Trophoblast cell (in vitro differentiated cells and primary cell): Measurements from ENCODE around the gene CADM2.

Experiments
- DNase-seq, 2 donors: peaks; one replicate each; pipeline ENCODE4 v3.0.0-alpha.2; 2016
- H2AFZ ChIP-seq: 2 replicates; pipeline ENCODE4 v1.6.1; 2013; ENCODE audit warnings: low read length, moderate library complexity, mild to moderate bottlenecking; ENCODE audit not compliant: insufficient read depth, poor library complexity
- H2AK5ac ChIP-seq: 2 replicates; pipeline ENCODE4 v1.6.1; 2013; ENCODE audit warnings: mild to moderate bottlenecking, low read length
- H2BK120ac ChIP-seq: 2 replicates; pipeline ENCODE4 v1.6.1; 2013; ENCODE audit warnings: low read length, mild to moderate bottlenecking, moderate library complexity; ENCODE audit not compliant: insufficient read depth, poor library complexity
- H2BK12ac ChIP-seq: 2 replicates; pipeline ENCODE4 v1.6.1; 2013; ENCODE audit warnings: mild to moderate bottlenecking, low read length, moderate library complexity
- H2BK5ac ChIP-seq: 2 replicates; pipeline ENCODE4 v1.6.1; 2013; ENCODE audit warnings: low read length, low read depth, moderate library complexity, mild to moderate bottlenecking; ENCODE audit not compliant: poor library complexity
- H3K14ac ChIP-seq: 2 replicates; pipeline ENCODE4 v1.6.1; 2013; ENCODE audit warnings: mild to moderate bottlenecking, low read length
- H3K18ac ChIP-seq: 2 replicates; pipeline ENCODE4 v1.6.1; 2013; ENCODE audit warnings: mild to moderate bottlenecking, low read length
- H3K23ac ChIP-seq: 2 replicates; pipeline ENCODE4 v1.6.1; 2013; ENCODE audit warnings: low read length
- H3K27ac ChIP-seq: 2 replicates; pipeline ENCODE4 v1.5.1; 2013; ENCODE audit warnings: low read depth, mild to moderate bottlenecking, inconsistent platforms, low read length, moderate library complexity
- H3K27me3 ChIP-seq: 2 replicates; pipeline ENCODE4 v1.6.1; 2013; ENCODE audit warnings: inconsistent platforms, mild to moderate bottlenecking, low read length, moderate library complexity; ENCODE audit not compliant: insufficient read depth
- H3K36me3 ChIP-seq, 2 experiments: 1 replicate in 1 of 2; 2 replicates in 1 of 2; pipeline ENCODE4 v1.6.1; 2013; ENCODE audit warnings: low read length in 2 of 2, mild to moderate bottlenecking in 2 of 2, moderate library complexity in 1 of 2; ENCODE audit not compliant: insufficient read depth in 2 of 2, control insufficient read depth in 1 of 2
- H3K4ac ChIP-seq: 2 replicates; pipeline ENCODE4 v1.6.1; 2013; ENCODE audit warnings: low read depth, mild to moderate bottlenecking, low read length, moderate library complexity
- H3K4me1 ChIP-seq, 2 experiments: 1 replicate in 1 of 2; 2 replicates in 1 of 2; pipeline ENCODE4 v1.6.1; 2013; ENCODE audit warnings: low read length in 2 of 2, mild to moderate bottlenecking in 2 of 2, moderate library complexity in 1 of 2; ENCODE audit not compliant: insufficient read depth in 2 of 2, control insufficient read depth in 1 of 2
- H3K4me2 ChIP-seq: 2 replicates; pipeline ENCODE4 v1.6.1; 2013; ENCODE audit warnings: inconsistent platforms, mild to moderate bottlenecking, low read length, moderate library complexity
- H3K4me3 ChIP-seq: 2 replicates; pipeline ENCODE4 v1.5.1; 2013; ENCODE audit warnings: mild to moderate bottlenecking, low read depth, low read length, inconsistent platforms
- H3K79me1 ChIP-seq: one replicate; pipeline ENCODE4 v1.6.1; 2013; ENCODE audit warnings: low read length
- H3K79me2 ChIP-seq: 2 replicates; pipeline ENCODE4 v1.6.1; 2013; ENCODE audit warnings: low read length, mild to moderate bottlenecking; ENCODE audit not compliant: control insufficient read depth, insufficient read depth, poor library complexity
- H3K9ac ChIP-seq: 2 replicates; pipeline ENCODE4 v1.6.1; 2013; ENCODE audit warnings: mild to moderate bottlenecking, low read length
- H3K9me3 ChIP-seq: 2 replicates; pipeline ENCODE4 v1.6.1; 2013; ENCODE audit warnings: low read depth, mild to moderate bottlenecking, control low read depth, inconsistent platforms, low read length; ENCODE audit not compliant: insufficient read depth
- H4K12ac ChIP-seq: 2 replicates; pipeline ENCODE4 v1.6.1; 2013; ENCODE audit warnings: low read depth, mild to moderate bottlenecking, low read length, moderate library complexity
- H4K8ac ChIP-seq: 2 replicates; pipeline ENCODE4 v1.6.1; 2013; ENCODE audit warnings: low read depth, mild to moderate bottlenecking, low read length, moderate library complexity
- H4K91ac ChIP-seq: one replicate; pipeline ENCODE4 v1.6.1; 2013; ENCODE audit warnings: low read depth, mild to moderate bottlenecking, low read length, moderate library complexity
- WGBS: extraction: QIAGEN DNeasy Blood & Tissue Kit; methylation state at CpG from one replicate; pipeline ENCODE4 v1.1.7; 2013; ENCODE audit warnings: missing lambda C conversion rate; ENCODE audit not compliant: insufficient read length, insufficient coverage; ENCODE audit errors: extremely low coverage; 5-methylcytosine and 5-hydroxymethylcytosine counted together

CADM2 gene

DNA sequence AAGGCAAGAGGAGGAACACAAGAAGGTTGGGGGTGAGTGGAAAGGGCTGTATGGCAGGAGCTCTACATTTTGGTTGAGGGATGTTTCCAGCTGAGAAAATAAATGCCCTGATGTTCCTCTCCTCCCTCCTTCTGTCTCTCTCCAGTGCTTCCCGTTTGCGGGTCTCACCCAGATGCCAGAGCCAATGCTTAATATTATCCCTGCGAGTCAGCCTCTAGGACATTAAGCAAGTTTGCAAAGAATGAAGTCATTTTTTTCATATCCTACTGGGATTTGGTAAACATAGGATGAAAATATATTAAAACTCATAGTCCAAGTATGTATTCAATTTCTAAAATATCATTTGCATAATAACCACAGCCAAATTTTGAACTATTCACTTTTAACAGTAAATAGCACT, 295.9 kb downstream of the CADM2 start:
- H4K8ac ChIP-seq = no peak overlapping the region
- no peak overlapping the region for H2BK120ac ChIP-seq
- H2AFZ ChIP-seq = no peak overlapping the region
- no peak overlapping the region for H3K4ac ChIP-seq
- H3K9ac ChIP-seq = no peak overlapping the region
- H3K79me1 ChIP-seq = no peaks in the 10 kb centered on the region
- no peak overlapping the region for H3K14ac ChIP-seq
- no peak overlapping the region for H2BK5ac ChIP-seq
- H3K4me2 ChIP-seq = no peak overlapping the region
- H3K27ac ChIP-seq = no peak overlapping the region
- no peaks in the 10 kb centered on the region for H3K4me1 ChIP-seq
- H3K79me2 ChIP-seq = no peaks in the 10 kb centered on the region
- H3K18ac ChIP-seq = no peak overlapping the region
- H2AK5ac ChIP-seq = no peak overlapping the region
- H2BK12ac ChIP-seq = no peak overlapping the region
- no peak overlapping the region for H3K23ac ChIP-seq
- no peaks in the 10 kb centered on the region for H3K36me3 ChIP-seq
- no CpG with 5 or more reads among the region's 3 CpGs for WGBS
- H4K12ac ChIP-seq = no peak overlapping the region
- H3K4me3 ChIP-seq = no peak overlapping the region
- no peaks in the 10 kb centered on the region for H3K27me3 ChIP-seq
- no peak overlapping the region for H4K91ac ChIP-seq
- H3K9me3 ChIP-seq = no peaks in the 10 kb centered on the region
- no peak for DNase-seq

DNA sequence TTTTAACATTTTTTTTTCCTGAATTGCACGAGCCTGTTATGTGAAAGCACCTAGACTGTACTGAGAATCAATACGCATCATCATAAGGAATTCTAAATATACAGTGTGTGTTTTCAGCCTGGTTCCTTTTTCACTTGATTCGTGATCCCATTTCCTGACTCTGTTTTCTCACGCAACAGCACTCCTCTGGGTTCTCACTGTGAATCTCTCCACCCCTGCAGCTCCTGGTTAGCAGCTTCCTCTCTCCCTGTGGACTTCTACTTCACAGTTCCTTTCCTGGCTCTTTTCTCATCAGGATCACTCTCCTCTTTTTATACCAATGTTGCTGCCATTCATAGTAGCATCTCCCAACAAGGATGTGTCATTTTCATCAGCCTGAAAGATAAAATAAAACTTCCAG, 297.2 kb downstream of the CADM2 start:
- Histone ChIP-seq H2AFZ (no peak overlapping the region), H2BK12ac (no peak overlapping the region), H2AK5ac (no peak overlapping the region), H3K36me3 (no peaks in the 10 kb centered on the region), H3K79me1 (no peaks in the 10 kb centered on the region), H3K4me1 (no peaks in the 10 kb centered on the region), H4K8ac (no peak overlapping the region), H2BK5ac (no peak overlapping the region), H3K18ac (no peak overlapping the region), H3K14ac (no peak overlapping the region), H3K9ac (no peak overlapping the region), H3K79me2 (no peaks in the 10 kb centered on the region), H3K4me2 (no peak overlapping the region), H3K27me3 (no peaks in the 10 kb centered on the region), H4K91ac (no peak overlapping the region), H3K9me3 (no peaks in the 10 kb centered on the region), H3K4ac (no peak overlapping the region), H4K12ac (no peak overlapping the region), H2BK120ac (no peak overlapping the region), H3K23ac (no peak overlapping the region), H3K27ac (no peak overlapping the region), H3K4me3 (no peak overlapping the region)
- WGBS = no CpG with 5 or more reads among the region's 4 CpGs
- no peak for DNase-seq

DNA sequence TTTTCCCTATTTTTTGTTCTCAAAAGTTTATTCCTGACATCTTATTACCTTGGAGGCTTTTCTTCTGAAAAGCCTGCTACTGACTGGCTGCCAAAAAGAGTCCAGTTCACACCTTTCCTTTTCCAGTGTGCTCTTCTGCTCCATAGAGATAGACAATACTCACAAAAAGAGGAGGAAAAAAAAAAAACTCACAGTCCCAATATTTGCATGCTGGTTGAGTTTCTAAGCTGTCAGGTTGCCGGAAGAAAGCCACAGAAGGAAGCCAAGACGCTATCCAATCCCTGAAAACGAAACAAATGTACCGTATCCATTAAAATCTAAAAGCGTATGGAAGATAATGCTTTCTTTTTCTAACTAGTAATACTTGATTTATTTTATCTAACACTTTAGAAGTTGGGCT, 299.5 kb downstream of the CADM2 start:
- Histone ChIP-seq H3K4me3 (no peak overlapping the region), H2AK5ac (no peak overlapping the region), H3K23ac (no peak overlapping the region), H3K4me1 (no peaks in the 10 kb centered on the region), H4K8ac (no peak overlapping the region), H3K27me3 (no peaks in the 10 kb centered on the region), H4K91ac (no peak overlapping the region), H3K4me2 (no peak overlapping the region), H2AFZ (no peak overlapping the region), H4K12ac (no peak overlapping the region), H2BK120ac (no peak overlapping the region), H2BK12ac (no peak overlapping the region), H3K9me3 (no peaks in the 10 kb centered on the region), H3K9ac (no peak overlapping the region), H3K14ac (no peak overlapping the region), H3K79me2 (no peaks in the 10 kb centered on the region), H3K4ac (no peak overlapping the region), H3K18ac (no peak overlapping the region), H3K79me1 (no peaks in the 10 kb centered on the region), H2BK5ac (no peak overlapping the region), H3K27ac (no peak overlapping the region), H3K36me3 (no peaks in the 10 kb centered on the region)
- WGBS = no CpG with 5 or more reads among the region's 5 CpGs
- DNase-seq = no peak

DNA sequence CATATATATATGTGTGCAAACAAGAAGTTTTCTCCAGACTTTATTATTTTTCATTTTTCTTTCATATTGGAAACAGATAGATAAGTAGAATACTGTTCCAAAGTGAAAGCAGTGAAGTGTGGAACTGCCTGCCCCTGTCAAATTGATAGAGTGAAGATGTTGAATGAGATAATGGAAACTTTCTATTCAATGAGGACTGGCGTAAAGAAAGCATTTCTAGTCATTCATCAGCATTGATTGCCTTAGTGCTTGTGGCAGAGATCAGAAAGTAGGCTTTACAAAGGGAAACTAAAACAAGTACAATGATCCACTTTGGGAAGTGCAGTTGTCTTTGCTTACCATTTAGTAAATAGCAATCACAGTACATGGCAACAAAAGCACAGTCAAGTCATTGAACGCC, 300.0 kb downstream of the CADM2 start:
- no peak overlapping the region for H3K9ac ChIP-seq
- H2BK5ac ChIP-seq = no peak overlapping the region
- H3K4me2 ChIP-seq = no peak overlapping the region
- no peak overlapping the region for H3K18ac ChIP-seq
- H3K27me3 ChIP-seq = no peaks in the 10 kb centered on the region
- no peaks in the 10 kb centered on the region for H3K79me2 ChIP-seq
- no peak overlapping the region for H3K4ac ChIP-seq
- H2BK12ac ChIP-seq = no peak overlapping the region
- H3K4me1 ChIP-seq = no peaks in the 10 kb centered on the region
- H2BK120ac ChIP-seq = no peak overlapping the region
- H3K9me3 ChIP-seq = no peaks in the 10 kb centered on the region
- no peak overlapping the region for H2AFZ ChIP-seq
- no peak overlapping the region for H4K91ac ChIP-seq
- no peak overlapping the region for H3K23ac ChIP-seq
- H3K79me1 ChIP-seq = no peaks in the 10 kb centered on the region
- no peak overlapping the region for H2AK5ac ChIP-seq
- H4K12ac ChIP-seq = no peak overlapping the region
- no peak overlapping the region for H4K8ac ChIP-seq
- no peak for DNase-seq
- H3K27ac ChIP-seq = no peak overlapping the region
- WGBS = no CpG with 5 or more reads among the region's 2 CpGs
- no peak overlapping the region for H3K14ac ChIP-seq
- H3K36me3 ChIP-seq = no peaks in the 10 kb centered on the region
- H3K4me3 ChIP-seq = no peak overlapping the region
